Erythroblast (primary cell): ENCODE results near the gene ATRIP.
"Not testable (repeated sequence)": the region's sequence is repeated elsewhere in the genome, so short reads cannot be mapped to it uniquely, and the experiment has no call there.

ENCODE experiments used
- DNase-seq, 2 experiments: peaks; one replicate each; lab custom pipeline; 2025; lab: John Stamatoyannopoulos, UW
- GATA1 ChIP-seq: IDR thresholded peaks from 2 replicates; pipeline ENCODE4 v1.6.1; 2011; ENCODE audit warnings: low read depth, mild to moderate bottlenecking, control low read depth, low read length, moderate library complexity
- POLR2A ChIP-seq: IDR thresholded peaks from 2 replicates; pipeline ENCODE4 v1.6.1; 2011; ENCODE audit warnings: mild to moderate bottlenecking, low read length

Gene ATRIP

DNA sequence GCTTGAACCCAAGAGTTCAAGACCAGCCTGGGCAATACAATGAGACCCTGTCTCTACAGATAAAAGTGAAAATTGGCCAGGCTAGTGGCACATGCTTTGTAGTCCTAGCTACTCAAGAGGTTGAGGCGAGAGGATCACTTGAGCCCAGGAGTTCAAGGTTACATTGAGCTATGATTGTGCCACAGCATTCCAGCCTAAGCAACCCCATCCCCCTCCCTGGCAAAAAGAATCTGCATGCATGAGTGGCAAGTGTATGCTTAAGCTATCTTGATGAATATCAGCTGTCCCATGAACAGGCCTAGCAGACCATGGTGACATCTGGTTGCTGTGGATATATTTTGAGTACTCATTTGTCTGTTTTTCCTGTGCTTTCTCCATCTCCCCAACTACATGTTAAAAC is 4.7 kb downstream of the ATRIP start:
- DNase-seq: no peak

DNA sequence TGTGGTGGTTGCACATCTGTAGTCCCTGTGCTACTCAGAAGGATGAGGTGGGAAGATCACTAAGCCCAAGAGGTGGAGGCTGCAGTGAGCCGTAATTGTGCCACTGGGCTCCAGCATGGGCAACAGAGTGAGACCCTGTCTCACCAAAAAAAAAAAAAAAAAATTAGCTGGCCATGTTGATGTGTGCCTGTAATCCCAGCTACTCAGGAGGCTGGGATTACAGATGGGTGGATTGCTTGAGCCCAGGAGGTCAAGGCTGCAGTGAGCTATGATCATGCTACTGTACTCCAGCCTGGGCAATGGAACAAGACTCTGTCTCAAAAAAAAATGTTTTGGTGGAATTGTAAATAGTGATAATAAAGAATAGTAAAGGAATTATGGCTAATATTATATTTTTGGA is 9.9 kb downstream of the ATRIP start:
- TF ChIP-seq GATA1: no peak
- TF ChIP-seq POLR2A: no peak
- DNase-seq: no peak

More for the DNA sequence above, 4.7 kb downstream of the ATRIP start:
- TF ChIP-seq GATA1 (no peak), POLR2A (no peak)

DNA sequence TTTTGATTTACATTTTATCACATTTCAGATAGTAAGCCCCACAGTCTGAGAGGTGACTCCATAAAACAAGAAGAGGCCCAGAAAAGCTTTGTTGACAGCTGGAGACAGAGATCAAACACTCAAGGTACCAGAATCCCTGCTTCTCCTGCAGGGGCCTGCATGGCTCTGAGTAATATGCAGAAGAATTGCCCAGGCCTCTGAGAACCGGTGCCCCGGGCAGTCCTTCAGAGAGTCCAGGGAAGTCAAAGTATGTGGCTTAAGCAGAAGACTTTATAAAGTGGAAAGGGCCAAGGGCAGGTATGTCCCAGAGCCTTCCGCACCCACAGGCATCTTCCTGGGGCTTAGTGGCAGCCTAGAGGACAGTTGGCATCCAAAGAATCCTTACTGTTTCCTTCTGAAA is 12.8 kb downstream of the ATRIP start:
- TF ChIP-seq POLR2A (no peak), GATA1 (no peak)

DNA sequence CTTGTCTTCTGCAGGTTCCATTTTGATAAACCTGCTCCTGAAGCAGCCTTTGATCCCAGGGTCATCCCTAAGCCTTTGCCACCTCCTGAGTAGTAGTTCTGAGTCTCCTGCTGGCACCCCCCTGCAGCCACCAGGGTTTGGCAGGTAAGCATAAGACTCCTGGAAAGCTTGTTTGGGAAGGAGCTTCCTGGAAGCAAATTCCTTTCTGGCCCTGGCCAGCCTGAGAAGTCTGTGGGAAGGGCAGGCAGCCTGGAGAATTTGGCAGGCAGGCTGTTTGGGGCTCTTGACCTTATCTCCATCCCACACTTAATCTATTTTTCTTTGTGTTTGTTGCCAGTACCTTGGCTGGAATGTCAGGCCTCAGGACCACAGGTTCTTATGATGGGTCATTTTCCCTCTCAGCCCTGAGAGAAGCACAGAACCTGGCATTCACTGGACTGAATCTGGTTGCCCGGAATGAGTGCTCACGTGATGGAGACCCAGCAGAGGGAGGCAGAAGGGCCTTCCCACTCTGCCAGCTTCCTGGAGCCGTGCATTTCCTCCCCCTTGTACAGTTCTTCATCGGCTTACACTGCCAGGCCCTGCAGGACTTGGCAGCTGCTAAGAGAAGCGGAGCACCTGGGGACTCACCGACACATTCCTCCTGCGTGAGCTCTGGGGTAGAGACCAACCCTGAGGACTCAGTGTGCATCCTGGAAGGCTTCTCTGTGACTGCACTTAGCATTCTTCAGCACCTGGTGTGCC is 13.4 kb downstream of the ATRIP start:
- DNase-seq: no peak

More for the DNA sequence above, 12.8 kb downstream of the ATRIP start:
- no peak for DNase-seq

DNA sequence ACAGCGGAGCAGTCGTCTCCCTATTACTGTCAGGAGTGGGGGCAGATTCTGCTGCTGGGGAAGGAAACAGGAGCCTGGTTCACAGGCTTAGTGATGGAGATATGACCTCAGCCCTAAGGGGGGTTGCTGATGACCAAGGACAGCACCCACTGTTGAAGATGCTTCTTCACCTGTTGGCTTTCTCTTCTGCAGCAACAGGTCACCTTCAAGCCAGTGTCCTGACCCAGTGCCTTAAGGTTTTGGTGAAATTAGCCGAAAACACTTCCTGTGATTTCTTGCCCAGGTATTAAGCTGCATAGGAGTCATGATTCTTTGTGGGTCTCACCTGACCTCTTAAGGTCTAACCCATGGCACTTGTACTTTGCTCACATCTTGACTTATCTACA is 14.0 kb downstream of the ATRIP start:
- TF ChIP-seq POLR2A (no peak), GATA1 (no peak)

More for the DNA sequence above, 13.4 kb downstream of the ATRIP start:
- TF ChIP-seq POLR2A: no peak
- no peak for TF ChIP-seq GATA1

DNA sequence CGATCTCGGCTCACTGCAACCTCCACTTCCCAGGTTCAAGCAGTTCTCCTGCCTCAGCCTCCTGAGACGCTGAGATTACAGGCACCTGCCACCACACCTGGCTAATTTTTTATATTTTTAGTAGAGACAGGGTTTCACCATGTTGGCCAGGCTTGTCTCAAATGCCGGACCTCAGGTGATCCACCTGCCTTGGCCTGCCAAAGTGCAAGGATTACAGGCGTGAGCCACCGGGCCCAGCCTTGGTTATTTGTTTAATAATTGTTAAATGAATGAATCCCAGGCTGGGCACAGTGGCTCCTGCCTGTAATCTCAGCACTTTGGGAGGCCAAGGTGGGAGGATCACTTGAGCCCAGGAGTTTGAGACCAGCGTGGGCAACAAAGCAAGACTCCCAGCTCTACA is 15.2 kb downstream of the ATRIP start:
- DNase-seq: not testable (repeated sequence)

More for the DNA sequence above, 14.0 kb downstream of the ATRIP start:
- DNase-seq: no peak

DNA sequence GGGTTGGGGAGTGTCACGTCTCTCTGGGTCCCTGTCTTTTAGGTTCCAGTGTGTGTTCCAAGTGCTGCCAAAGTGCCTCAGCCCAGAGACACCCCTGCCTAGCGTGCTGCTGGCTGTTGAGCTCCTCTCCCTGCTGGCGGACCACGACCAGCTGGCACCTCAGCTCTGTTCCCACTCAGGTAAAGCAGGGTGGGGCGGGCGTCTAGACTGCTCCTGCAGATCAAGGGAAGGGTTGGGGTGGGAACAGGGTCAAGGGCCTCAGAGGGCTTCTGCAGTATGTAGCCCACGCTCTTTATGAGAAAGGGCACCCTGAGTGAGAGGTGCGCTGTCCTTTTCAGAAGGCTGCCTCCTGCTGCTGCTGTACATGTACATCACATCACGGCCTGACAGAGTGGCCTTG is 17.2 kb downstream of the ATRIP start:
- no peak for DNase-seq
- no peak for TF ChIP-seq POLR2A
- no peak for TF ChIP-seq GATA1

DNA sequence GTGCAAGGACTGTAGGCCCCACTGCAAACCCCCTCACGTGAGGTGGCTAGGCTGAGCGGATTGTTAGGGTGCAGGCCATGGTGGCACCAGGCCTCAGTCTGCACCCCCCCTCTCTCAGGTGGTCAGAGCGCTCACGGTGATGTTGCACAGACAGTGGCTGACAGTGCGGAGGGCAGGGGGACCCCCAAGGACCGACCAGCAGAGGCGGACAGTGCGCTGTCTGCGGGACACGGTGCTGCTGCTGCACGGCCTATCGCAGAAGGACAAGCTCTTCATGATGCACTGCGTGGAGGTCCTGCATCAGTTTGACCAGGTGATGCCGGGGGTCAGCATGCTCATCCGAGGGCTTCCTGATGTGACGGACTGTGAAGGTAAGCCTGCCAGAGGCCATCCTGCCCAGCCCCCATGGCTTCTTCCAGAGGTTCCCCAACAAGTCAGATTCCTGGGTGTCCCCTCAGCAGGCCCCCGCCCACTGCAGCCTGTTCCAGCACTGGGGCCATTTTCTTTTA is 18.2 kb downstream of the ATRIP start:
- no peak for TF ChIP-seq GATA1
- TF ChIP-seq POLR2A: no peak
- DNase-seq: no peak

DNA sequence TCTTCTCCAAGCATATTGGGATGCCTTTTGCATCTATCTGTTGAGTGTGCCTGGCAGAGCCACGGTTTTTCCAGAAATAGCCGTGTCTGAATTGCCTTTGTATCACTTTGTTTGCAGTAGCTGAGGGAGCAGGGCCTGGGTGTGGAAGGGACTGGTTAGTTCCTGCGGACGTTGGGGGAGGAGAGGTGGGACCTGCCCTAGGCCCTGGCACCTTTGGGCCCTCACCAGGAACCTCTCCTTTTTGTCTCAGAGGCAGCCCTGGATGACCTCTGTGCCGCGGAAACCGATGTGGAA is 18.6 kb downstream of the ATRIP start:
- no peak for DNase-seq
- TF ChIP-seq GATA1 (no peak), POLR2A (no peak)

DNA sequence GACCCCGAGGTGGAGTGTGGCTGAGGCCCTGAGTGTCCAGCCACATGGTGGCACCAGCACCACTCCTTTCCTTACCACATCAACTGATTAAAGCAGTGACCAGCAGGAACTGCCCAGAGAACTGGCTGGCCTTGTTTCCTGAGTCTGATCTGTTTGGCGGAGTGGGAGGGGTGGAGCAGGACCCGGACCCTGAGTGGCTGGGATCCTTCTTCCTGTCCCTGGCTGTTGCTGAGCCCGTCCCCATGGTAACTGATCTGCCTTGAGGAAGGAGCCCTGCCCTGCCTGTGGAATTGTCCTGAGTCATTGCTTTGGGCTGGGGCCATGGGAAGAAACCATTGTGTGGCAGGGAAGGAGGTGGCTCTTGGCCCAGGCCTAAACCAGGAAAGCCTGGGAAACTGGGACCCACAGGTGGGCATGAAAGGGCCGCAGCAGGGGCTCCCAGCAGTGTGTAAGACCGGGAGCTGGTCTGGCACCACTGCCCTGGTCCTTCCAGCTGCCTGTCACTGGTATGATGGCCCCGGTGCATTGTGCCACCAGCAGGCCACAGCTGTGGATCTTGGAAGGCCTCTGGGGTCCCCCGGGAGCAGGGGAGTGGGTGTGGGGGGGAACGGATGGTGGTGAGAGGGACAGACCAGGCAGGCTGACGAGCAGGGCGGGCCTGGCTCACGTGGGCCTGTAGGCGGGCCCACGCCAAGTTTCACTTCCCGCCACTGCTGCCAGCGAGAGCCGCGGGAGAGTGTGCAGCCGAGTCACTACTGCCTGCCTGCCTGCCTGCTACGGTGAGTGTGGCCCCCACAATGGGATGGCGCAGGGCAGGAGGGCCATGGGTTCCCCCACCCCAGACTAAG is 19.2 kb downstream of the ATRIP start:
- DNase-seq: peak; percentile 93
- TF ChIP-seq POLR2A: peak; percentile 87
- TF ChIP-seq GATA1: no peak

DNA sequence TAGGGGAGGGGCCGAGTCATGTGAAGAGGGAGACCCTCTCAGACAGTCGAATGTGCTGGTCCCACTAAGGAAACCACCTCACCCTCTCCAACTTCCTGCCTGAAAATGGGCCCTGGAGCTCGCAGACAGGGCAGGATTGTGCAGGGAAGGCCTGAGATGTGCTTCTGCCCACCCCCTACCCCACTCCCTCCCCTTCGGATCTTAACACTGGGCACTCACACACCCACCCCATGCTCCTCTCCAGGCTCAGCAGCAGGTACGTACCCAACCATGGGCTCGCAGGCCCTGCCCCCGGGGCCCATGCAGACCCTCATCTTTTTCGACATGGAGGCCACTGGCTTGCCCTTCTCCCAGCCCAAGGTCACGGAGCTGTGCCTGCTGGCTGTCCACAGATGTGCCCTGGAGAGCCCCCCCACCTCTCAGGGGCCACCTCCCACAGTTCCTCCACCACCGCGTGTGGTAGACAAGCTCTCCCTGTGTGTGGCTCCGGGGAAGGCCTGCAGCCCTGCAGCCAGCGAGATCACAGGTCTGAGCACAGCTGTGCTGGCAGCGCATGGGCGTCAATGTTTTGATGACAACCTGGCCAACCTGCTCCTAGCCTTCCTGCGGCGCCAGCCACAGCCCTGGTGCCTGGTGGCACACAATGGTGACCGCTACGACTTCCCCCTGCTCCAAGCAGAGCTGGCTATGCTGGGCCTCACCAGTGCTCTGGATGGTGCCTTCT is 20.0 kb downstream of the ATRIP start:
- peak; percentile 63 for TF ChIP-seq POLR2A
- TF ChIP-seq GATA1: no peak
- peak; percentile 48 to 53 for DNase-seq

DNA sequence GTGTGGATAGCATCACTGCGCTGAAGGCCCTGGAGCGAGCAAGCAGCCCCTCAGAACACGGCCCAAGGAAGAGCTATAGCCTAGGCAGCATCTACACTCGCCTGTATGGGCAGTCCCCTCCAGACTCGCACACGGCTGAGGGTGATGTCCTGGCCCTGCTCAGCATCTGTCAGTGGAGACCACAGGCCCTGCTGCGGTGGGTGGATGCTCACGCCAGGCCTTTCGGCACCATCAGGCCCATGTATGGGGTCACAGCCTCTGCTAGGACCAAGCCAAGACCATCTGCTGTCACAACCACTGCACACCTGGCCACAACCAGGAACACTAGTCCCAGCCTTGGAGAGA is 20.5 kb downstream of the ATRIP start:
- TF ChIP-seq GATA1: no peak
- TF ChIP-seq POLR2A: no peak
- no peak for DNase-seq

DNA sequence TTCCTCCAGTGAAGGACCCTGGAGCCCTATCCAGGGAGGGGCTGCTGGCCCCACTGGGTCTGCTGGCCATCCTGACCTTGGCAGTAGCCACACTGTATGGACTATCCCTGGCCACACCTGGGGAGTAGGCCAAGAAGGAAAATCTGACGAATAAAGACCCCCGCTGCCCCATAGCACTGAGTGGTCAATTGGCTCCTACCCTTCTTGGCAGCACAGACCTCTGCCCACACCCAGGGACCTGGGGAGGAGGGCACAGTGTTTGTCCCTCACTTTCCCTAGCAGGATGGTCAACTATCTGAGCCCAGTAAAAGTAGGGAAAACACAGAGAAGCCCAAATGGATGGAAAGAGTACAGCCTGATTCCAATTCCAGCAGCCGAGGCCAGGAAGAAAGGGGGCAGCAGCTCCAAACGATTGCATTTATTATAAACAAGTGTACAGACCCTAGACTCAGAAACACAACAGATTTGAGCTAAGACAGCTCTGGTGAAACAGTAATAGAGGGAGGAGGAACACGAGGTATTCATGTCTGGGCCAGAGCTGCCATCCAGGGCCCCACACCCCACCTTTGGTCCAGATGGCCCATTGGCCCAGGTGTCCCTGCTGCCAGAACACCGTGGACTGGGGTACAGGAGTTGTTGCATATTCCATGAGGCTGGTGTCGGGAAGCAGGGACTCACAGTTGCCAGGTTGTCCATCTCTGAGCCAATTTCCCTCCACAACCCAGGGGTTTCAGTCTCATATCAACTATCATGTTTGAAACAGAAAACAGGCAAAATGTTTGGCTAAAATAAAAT is 21.1 kb downstream of the ATRIP start:
- no peak for TF ChIP-seq GATA1
- TF ChIP-seq POLR2A: no peak
- no peak for DNase-seq
